HL-60 (cell line): ENCODE data around the gene SUGP2.

ENCODE experiments used
- GABPA ChIP-seq: IDR thresholded peaks from 2 replicates; pipeline ENCODE4 v1.6.1; 2012; ENCODE audit warnings: low read depth
- POLR2AphosphoS5 ChIP-seq: IDR thresholded peaks from 2 replicates; pipeline ENCODE4 v1.6.1; 2012; ENCODE audit warnings: low read depth
- TF ChIP-seq, protein P1 (sequence below): IDR thresholded peaks from one replicate; pipeline ENCODE4 v1.5.1; 2011; ENCODE audit warnings: low read length, control low read depth, inconsistent platforms; ENCODE audit not compliant: insufficient read depth

DNA sequence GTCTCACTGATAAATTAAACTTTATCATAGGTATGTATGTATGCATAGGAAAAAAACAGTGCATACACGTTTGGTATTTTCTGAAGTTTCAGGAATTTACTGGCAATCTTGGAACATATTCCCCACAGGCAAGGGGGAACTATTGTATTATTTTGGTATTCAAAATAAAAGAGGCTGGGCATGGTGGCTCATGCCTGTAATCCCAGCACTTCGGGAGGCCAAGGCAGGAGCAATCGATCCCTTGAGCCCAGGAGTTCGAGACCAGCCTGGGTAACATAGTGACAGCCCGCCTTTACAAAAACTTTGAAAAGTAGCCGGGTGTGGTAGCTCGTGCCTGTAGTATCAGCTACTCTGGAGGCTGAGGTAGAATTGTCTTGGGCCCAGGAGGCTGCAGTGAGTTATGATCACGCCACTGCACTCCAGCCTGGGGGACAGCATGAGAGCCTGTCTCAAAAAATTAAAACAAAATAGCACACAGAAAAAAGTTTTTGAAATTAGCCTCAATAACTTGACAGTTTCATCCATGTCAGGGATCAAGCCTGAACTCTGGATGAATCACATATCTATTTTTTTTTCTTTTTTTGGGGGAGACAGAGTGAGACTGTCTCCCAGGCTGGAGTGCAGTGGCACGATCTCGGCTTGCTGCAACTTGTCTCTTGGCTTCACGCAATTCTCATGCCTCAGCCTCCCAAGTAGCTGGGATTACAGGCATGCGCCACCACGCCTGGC lies 63.2 kb downstream of the SUGP2 start:
- TF ChIP-seq, protein P1, sequence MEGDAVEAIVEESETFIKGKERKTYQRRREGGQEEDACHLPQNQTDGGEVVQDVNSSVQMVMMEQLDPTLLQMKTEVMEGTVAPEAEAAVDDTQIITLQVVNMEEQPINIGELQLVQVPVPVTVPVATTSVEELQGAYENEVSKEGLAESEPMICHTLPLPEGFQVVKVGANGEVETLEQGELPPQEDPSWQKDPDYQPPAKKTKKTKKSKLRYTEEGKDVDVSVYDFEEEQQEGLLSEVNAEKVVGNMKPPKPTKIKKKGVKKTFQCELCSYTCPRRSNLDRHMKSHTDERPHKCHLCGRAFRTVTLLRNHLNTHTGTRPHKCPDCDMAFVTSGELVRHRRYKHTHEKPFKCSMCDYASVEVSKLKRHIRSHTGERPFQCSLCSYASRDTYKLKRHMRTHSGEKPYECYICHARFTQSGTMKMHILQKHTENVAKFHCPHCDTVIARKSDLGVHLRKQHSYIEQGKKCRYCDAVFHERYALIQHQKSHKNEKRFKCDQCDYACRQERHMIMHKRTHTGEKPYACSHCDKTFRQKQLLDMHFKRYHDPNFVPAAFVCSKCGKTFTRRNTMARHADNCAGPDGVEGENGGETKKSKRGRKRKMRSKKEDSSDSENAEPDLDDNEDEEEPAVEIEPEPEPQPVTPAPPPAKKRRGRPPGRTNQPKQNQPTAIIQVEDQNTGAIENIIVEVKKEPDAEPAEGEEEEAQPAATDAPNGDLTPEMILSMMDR: no peak
- TF ChIP-seq POLR2AphosphoS5 (no peak), GABPA (no peak)
